ENCODE data around the gene MTA1.

The MTA1 gene

DNA sequence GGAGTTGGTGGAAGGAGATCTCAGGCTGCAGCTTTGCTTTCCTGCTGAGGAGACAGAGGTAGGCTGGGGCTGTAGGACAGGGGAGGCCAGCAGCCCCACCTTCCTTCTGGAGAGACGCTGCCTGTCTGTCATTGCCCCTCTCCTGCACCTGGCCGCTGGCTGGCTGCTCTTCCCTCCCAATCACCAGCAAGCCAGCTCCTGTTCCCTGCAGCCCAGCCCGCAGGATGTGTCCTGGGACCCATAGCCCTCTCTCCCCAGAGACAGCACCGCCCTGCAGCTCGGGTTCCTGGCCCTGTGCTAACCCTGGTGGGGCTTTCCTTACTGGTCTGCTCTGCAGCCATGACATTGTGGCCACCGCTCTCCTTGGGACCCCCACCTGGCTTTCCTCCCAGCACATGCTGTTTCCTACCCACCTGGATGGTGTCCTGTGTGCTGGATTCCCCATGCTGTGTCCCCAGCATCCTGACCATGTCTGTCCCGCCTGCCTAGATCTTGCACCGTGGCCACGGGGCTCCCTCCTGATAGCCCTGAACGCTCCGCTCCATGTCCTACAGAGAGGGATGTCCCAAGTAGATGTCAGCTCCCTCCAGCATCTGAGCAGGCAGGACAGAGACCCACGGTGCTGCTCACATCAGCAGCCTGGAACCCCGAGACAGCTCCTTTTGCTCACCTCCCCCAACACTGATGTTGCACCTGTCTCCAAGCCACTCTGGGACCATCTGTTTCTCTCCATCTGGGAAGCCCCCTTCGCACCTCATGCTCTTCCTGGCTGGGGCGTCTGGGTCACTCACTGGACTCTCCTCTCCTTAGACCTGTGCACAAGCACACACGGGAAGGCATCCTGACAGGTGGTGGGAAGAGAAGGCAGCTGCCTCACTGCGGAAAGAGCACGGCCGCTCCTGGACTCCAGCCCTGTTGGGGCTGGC lies 1.1 kb upstream of the MTA1 start:
- H4K20me1 ChIP-seq (ENCODE audit: low read depth, low read length), result no peaks in the 10 kb centered on the region
- no peak overlapping the region for H3K4me3 ChIP-seq (ENCODE audit: insufficient read depth, low read length, poor library complexity, severe bottlenecking)
- peak overlapping the region; percentile 62 for H3K9ac ChIP-seq (ENCODE audit: low read length)
- no peaks in the 10 kb centered on the region for H3K9me3 ChIP-seq (ENCODE audit: insufficient read depth, low read length)
- no peaks in the 10 kb centered on the region for H3K36me3 ChIP-seq (ENCODE audit: low read length)
- H3K79me2 ChIP-seq (ENCODE audit: insufficient read depth, low read length), result peaks cover 33% of the 10 kb centered on the region
- no peak overlapping the region for H2AFZ ChIP-seq (ENCODE audit: low read depth, low read length, severe bottlenecking)
- H3K9me2 ChIP-seq (replicated peaks; ENCODE audit: insufficient read depth, low read length), result no peaks in the 10 kb centered on the region
- no peaks in the 10 kb centered on the region for H3F3A ChIP-seq (ENCODE audit: insufficient read depth)
- H3K4me2 ChIP-seq (ENCODE audit: low read depth, low read length, poor library complexity, severe bottlenecking), result peak overlapping the region; percentile 61
- H3K27ac ChIP-seq (ENCODE audit: low read depth, low read length), result no peak overlapping the region
- TF ChIP-seq, protein P1, sequence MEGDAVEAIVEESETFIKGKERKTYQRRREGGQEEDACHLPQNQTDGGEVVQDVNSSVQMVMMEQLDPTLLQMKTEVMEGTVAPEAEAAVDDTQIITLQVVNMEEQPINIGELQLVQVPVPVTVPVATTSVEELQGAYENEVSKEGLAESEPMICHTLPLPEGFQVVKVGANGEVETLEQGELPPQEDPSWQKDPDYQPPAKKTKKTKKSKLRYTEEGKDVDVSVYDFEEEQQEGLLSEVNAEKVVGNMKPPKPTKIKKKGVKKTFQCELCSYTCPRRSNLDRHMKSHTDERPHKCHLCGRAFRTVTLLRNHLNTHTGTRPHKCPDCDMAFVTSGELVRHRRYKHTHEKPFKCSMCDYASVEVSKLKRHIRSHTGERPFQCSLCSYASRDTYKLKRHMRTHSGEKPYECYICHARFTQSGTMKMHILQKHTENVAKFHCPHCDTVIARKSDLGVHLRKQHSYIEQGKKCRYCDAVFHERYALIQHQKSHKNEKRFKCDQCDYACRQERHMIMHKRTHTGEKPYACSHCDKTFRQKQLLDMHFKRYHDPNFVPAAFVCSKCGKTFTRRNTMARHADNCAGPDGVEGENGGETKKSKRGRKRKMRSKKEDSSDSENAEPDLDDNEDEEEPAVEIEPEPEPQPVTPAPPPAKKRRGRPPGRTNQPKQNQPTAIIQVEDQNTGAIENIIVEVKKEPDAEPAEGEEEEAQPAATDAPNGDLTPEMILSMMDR (IDR thresholded peaks at IDR 0.05; ENCODE audit: insufficient read depth, low read length, poor library complexity, severe bottlenecking), result no peak
- no peak for TF ChIP-seq EZH2phosphoT487 (conservative IDR thresholded peaks at IDR 0.05; ENCODE audit: low read length)
- H3K27me3 ChIP-seq (ENCODE audit: low read length), result no peaks in the 10 kb centered on the region

DNA sequence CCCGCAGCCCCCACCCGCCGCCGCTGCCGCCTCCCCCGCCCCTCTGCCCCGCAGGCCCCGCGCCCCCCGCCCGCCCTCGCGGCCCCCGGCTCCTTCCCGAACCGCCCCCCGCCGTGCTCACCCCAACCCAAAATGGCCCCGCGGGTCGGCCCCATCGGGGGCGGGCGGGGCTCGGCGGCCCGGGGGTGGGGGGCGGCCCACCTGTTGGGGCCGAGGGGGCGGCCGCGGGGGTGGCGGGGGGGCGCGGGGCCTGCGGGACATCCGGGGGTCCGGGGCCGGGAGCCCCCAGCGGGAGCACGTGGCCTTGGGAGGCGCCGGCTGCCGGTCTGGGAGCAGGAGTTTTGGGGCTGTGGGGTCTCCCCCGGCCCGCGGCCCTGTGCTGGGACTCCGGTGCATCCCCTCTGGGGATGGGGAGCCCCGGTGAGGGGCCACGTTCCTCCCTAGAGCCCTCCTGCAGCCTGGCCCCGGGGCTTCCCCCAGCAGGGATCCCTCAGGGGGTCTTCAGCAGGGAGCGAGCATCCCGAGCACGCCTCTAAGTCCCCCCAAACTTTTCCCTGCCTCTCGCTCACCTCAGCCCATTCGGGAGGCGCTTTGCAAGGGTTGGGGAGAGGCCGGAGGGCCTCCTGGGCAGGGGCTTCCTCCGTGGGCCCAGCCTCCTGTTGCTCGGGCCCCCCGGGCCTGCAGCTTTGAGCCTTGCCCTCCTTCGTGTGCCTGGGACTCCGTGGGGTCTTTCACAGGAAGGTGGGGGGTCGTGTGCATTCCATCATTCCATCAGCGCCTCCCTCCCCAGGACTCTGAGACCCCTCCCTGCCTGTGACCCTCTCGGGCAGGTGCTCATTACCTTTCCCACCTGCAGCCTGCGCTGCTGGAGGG lies 710 bp downstream of the MTA1 start:
- H3K9me3 ChIP-seq (ENCODE audit: insufficient read depth, low read length), result no peaks in the 10 kb centered on the region
- TF ChIP-seq EZH2phosphoT487 (conservative IDR thresholded peaks at IDR 0.05; ENCODE audit: low read length), result no peak
- TF ChIP-seq, protein P1 (IDR thresholded peaks at IDR 0.05; ENCODE audit: insufficient read depth, low read length, poor library complexity, severe bottlenecking), result no peak
- H3K36me3 ChIP-seq (ENCODE audit: low read length), result no peaks in the 10 kb centered on the region
- peaks cover 51% of the 10 kb centered on the region for H3K79me2 ChIP-seq (ENCODE audit: insufficient read depth, low read length)
- peak overlapping the region; percentile 82 for H3K4me2 ChIP-seq (ENCODE audit: low read depth, low read length, poor library complexity, severe bottlenecking)
- no peaks in the 10 kb centered on the region for H3F3A ChIP-seq (ENCODE audit: insufficient read depth)
- no peak overlapping the region for H2AFZ ChIP-seq (ENCODE audit: low read depth, low read length, severe bottlenecking)
- H4K20me1 ChIP-seq (ENCODE audit: low read depth, low read length), result no peaks in the 10 kb centered on the region
- peak overlapping the region; percentile 81 for H3K4me3 ChIP-seq (ENCODE audit: insufficient read depth, low read length, poor library complexity, severe bottlenecking)
- H3K9me2 ChIP-seq (replicated peaks; ENCODE audit: insufficient read depth, low read length), result no peaks in the 10 kb centered on the region
- no peaks in the 10 kb centered on the region for H3K27me3 ChIP-seq (ENCODE audit: low read length)
- H3K27ac ChIP-seq (ENCODE audit: low read depth, low read length), result peak overlapping the region; percentile 63
- H3K9ac ChIP-seq (ENCODE audit: low read length), result peak overlapping the region; percentile 85

DNA sequence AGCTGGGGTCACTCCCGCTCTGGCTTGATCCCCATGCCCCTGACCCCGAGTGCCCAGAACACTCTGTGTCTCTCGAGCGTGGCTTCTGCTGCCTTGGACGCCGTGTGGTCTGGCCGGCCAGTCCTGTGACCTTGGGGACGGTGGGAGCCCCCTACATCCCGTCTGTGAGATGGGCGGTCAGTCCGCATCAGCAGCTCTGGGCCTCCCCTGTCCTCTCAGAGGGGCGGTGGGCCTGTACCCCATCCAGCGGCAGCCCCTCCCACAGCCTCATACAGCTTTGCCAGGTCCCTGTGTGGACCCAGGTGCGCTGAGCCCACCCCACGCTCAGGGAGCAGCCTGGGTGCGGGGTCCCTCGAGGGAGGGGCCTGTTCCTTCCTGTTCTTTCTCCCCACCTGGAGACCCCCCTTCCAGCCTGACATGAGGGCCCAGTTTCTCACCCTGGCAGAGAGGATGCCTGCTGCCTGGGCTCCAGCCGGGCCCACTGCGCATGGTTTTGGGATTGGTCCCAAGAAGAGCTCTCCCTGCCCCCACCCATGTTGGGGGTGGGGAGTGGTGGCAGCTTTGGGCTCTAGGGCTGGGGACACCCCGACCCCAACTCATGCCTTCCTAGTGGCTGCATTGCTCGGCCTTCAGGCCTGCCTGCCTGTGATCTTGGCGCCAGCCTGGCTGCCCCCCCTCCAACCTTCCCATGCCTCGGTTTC lies 1.5 kb downstream of the MTA1 start:
- Histone ChIP-seq H3K4me2 (ENCODE audit: low read depth, low read length, poor library complexity, severe bottlenecking) (peak overlapping the region; percentile 82), H3K9ac (ENCODE audit: low read length) (peak overlapping the region; percentile 85), H4K20me1 (ENCODE audit: low read depth, low read length) (no peaks in the 10 kb centered on the region), H3F3A (ENCODE audit: insufficient read depth) (no peaks in the 10 kb centered on the region), H2AFZ (ENCODE audit: low read depth, low read length, severe bottlenecking) (no peak overlapping the region), H3K27me3 (ENCODE audit: low read length) (no peaks in the 10 kb centered on the region), H3K27ac (ENCODE audit: low read depth, low read length) (peak overlapping the region; percentile 63), H3K4me3 (ENCODE audit: insufficient read depth, low read length, poor library complexity, severe bottlenecking) (peak overlapping the region; percentile 81), H3K9me3 (ENCODE audit: insufficient read depth, low read length) (no peaks in the 10 kb centered on the region), H3K79me2 (ENCODE audit: insufficient read depth, low read length) (peaks cover 59% of the 10 kb centered on the region), H3K36me3 (ENCODE audit: low read length) (no peaks in the 10 kb centered on the region), H3K9me2 (replicated peaks; ENCODE audit: insufficient read depth, low read length) (no peaks in the 10 kb centered on the region)
- TF ChIP-seq, protein P1 (IDR thresholded peaks at IDR 0.05; ENCODE audit: insufficient read depth, low read length, poor library complexity, severe bottlenecking), result no peak
- no peak for TF ChIP-seq EZH2phosphoT487 (conservative IDR thresholded peaks at IDR 0.05; ENCODE audit: low read length)

All from SU-DHL-6 (cell line).